ENCODE measurements around the gene ACIN1.

DNA sequence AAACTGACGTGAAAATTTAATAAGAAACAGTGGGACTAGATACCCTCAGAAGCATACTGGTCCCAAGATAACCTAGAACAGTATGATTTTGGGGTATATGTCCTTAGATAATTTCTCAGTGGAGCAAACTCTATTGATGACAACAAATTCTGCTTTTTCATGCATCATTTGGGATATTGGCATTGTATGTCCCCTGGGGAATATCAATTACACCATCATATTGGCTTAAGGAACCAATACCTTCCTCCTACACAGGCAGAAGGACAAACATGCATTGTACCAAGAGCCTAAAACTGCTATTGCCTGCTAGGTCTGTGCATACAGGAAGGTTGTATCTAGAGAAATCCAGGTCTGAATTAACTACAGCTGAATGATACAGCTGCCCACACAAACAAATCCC lies 20.0 kb downstream of the ACIN1 start:
- no peak for TF ChIP-seq POLR2A (IDR thresholded peaks at IDR 0.05)
- TF ChIP-seq, protein P1, sequence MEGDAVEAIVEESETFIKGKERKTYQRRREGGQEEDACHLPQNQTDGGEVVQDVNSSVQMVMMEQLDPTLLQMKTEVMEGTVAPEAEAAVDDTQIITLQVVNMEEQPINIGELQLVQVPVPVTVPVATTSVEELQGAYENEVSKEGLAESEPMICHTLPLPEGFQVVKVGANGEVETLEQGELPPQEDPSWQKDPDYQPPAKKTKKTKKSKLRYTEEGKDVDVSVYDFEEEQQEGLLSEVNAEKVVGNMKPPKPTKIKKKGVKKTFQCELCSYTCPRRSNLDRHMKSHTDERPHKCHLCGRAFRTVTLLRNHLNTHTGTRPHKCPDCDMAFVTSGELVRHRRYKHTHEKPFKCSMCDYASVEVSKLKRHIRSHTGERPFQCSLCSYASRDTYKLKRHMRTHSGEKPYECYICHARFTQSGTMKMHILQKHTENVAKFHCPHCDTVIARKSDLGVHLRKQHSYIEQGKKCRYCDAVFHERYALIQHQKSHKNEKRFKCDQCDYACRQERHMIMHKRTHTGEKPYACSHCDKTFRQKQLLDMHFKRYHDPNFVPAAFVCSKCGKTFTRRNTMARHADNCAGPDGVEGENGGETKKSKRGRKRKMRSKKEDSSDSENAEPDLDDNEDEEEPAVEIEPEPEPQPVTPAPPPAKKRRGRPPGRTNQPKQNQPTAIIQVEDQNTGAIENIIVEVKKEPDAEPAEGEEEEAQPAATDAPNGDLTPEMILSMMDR (IDR thresholded peaks at IDR 0.05), result no peak
